K562 (cell line): Measurements from ENCODE around the gene LTBR. TPM values are rescaled to one million over a fixed set of nuclear protein-coding genes. Genes with fewer than 3 reads are reported as not detected.

Source experiments
- ATAC-seq: fragments of 200-7000 bp; cut with Tn5 transposase; 3 replicates; pipeline ENCODE4 v1.9.1; 2020; ENCODE audit warnings: moderate library complexity
- BruUV-seq: library from RNA; stranded (reverse); fragments of 400-500 nt; replicated peaks from 2 replicates; lab custom pipeline; 2021; lab: Mats Ljungman, UMichigan
- CTCF ChIA-PET: fragments of 300-600 bp; formaldehyde crosslinking; extraction: SDS; loops from one replicate; lab custom pipeline; 2021; ENCODE audit warnings: low intra/inter-chr PET ratio; lab: Yijun Ruan, JAX
- POLR2A ChIA-PET: fragments of 300-600, 350-650 bp; sonication (Branson Sonifier 250); formaldehyde crosslinking; extraction: SDS; loops from one replicate; lab custom pipeline; 2021; ENCODE audit warnings: antibody characterized with exemption, inconsistent platforms; lab: Yijun Ruan, JAX
- DNase-seq, 4 experiments: peaks; one replicate each; pipeline versions ENCODE4 v3.0.0 to v3.0.0-alpha.2; 2011 to 2018; ENCODE audit warnings: low spot score in 3 of 4, mixed read lengths in 3 of 4; ENCODE audit errors: extremely low read depth in 1 of 4
- FAIRE-seq: peaks from 2 replicates; lab custom pipeline; 2011; peaks lifted over from hg19 to GRCh38; lab: Jason Lieb, UNC
- H2AFZ ChIP-seq: 2 replicates; pipeline ENCODE4 v1.6.0; 2011; ENCODE audit warnings: low read depth, low read length, control low read depth, inconsistent platforms
- H3K27ac ChIP-seq: fragments of 200-600 bp; 3 replicates; pipeline ENCODE4 v1.8.0; 2011; ENCODE audit warnings: low read depth, mild to moderate bottlenecking, control low read depth, inconsistent platforms, low read length, moderate library complexity, mixed read lengths; ENCODE audit errors: extremely low read depth
- H3K27me3 ChIP-seq, 2 experiments: fragments of 300-600 bp in 1 of 2; 2 replicates in 1 of 2; 3 replicates in 1 of 2; pipeline versions ENCODE4 v1.6.0 to v1.8.0; 2011; ENCODE audit warnings: inconsistent platforms in 2 of 2, low read length in 2 of 2, mild to moderate bottlenecking in 1 of 2, mixed read lengths in 1 of 2, moderate library complexity in 1 of 2; ENCODE audit not compliant: control insufficient read depth in 2 of 2, insufficient read depth in 2 of 2
- H3K36me3 ChIP-seq: fragments of 300-600 bp; 3 replicates; pipeline ENCODE4 v1.8.0; 2011; ENCODE audit warnings: mild to moderate bottlenecking, low read length, inconsistent platforms; ENCODE audit not compliant: control insufficient read depth, insufficient read depth
- H3K4me1 ChIP-seq, 2 experiments: fragments of 200-600 bp in 1 of 2; replicated peaks in 1 of 2; 2 replicates in 1 of 2; 3 replicates in 1 of 2; pipeline versions ENCODE4 v1.5.1 to v1.8.0; 2011; ENCODE audit warnings: inconsistent platforms in 2 of 2, low read length in 2 of 2, mild to moderate bottlenecking in 1 of 2, mixed read lengths in 1 of 2, moderate library complexity in 1 of 2; ENCODE audit not compliant: control insufficient read depth in 2 of 2, insufficient read depth in 2 of 2
- H3K4me2 ChIP-seq: 2 replicates; pipeline ENCODE4 v1.6.1; 2011; ENCODE audit warnings: low read length, control low read depth, inconsistent platforms, mixed read lengths; ENCODE audit not compliant: insufficient read depth
- H3K4me3 ChIP-seq: fragments of 200-600 bp; sonication (generic), shearing (Covaris generic); 2 replicates; pipeline ENCODE4 v1.5.1; 2016; ENCODE audit warnings: control low read depth, inconsistent platforms
- H3K79me2 ChIP-seq: fragments of 200-600 bp; 3 replicates; pipeline ENCODE4 v1.8.0; 2011; ENCODE audit warnings: low read length, inconsistent platforms; ENCODE audit not compliant: control insufficient read depth, insufficient read depth
- H3K9ac ChIP-seq, 2 experiments: 2 replicates each; pipeline versions ENCODE4 v1.6.0 to v1.6.1; 2011; ENCODE audit warnings: low read depth in 2 of 2, low read length in 2 of 2, control low read depth in 1 of 2, inconsistent platforms in 1 of 2, mild to moderate bottlenecking in 1 of 2, mixed read lengths in 1 of 2; ENCODE audit not compliant: insufficient read depth in 1 of 2
- H3K9me1 ChIP-seq: one replicate; pipeline ENCODE4 v1.6.0; 2011; ENCODE audit warnings: inconsistent platforms, mild to moderate bottlenecking, low read length, moderate library complexity; ENCODE audit not compliant: control insufficient read depth, insufficient read depth
- H3K9me3 ChIP-seq: replicated peaks from 2 replicates; pipeline ENCODE4 v1.5.1; 2011; ENCODE audit warnings: low read depth, low read length, inconsistent platforms; ENCODE audit not compliant: control insufficient read depth, insufficient read depth
- H4K20me1 ChIP-seq: replicated peaks from 2 replicates; pipeline ENCODE4 v1.6.1; 2011; ENCODE audit warnings: low read length, inconsistent platforms, mixed read lengths; ENCODE audit not compliant: control insufficient read depth, insufficient read depth
- BCOR ChIP-seq: fragments of 450-650 bp; IDR thresholded peaks from 2 replicates; pipeline ENCODE4 v1.6.1; 2016
- CBX3 ChIP-seq, 2 experiments: IDR thresholded peaks; 1 replicate in 1 of 2; 2 replicates in 1 of 2; pipeline ENCODE4 v1.6.1; 2012; ENCODE audit warnings: inconsistent platforms in 2 of 2, low read length in 2 of 2, borderline replicate concordance in 1 of 2, control low read depth in 1 of 2
- FOSL1 ChIP-seq: fragments of 200-800 bp; sonication (Bioruptor generic); conservative IDR thresholded peaks from 2 replicates; pipeline ENCODE4 v1.6.1; 2016; ENCODE audit warnings: missing genetic modification characterization, missing compliant biosample characterization
- HDAC2 ChIP-seq: fragments of 450-650 bp; IDR thresholded peaks from 2 replicates; pipeline ENCODE4 v1.6.1; 2016; ENCODE audit warnings: mild to moderate bottlenecking
- KDM1A ChIP-seq, 2 experiments: fragments of 450-650 bp; IDR thresholded peaks; 2 replicates each; pipeline ENCODE4 v1.6.1; 2016; ENCODE audit warnings: mild to moderate bottlenecking in 2 of 2
- RBM25 ChIP-seq: fragments of 200-400 bp; formaldehyde crosslinking; IDR thresholded peaks from 2 replicates; pipeline ENCODE4 v1.6.1; 2018; ENCODE audit warnings: low read length, low read depth, moderate library complexity; ENCODE audit not compliant: severe bottlenecking
- RCOR1 ChIP-seq, 2 experiments: IDR thresholded peaks; 2 replicates each; pipeline ENCODE4 v1.6.1; 2012; ENCODE audit warnings: low read depth in 2 of 2, low read length in 2 of 2, borderline replicate concordance in 1 of 2, improper control_type of control experiment in 1 of 2
- SMARCA5 ChIP-seq: fragments of 450-650 bp; IDR thresholded peaks from 2 replicates; pipeline ENCODE4 v1.6.1; 2016
- ZC3H11A ChIP-seq: IDR thresholded peaks from 2 replicates; pipeline ENCODE4 v1.6.1; 2012; ENCODE audit warnings: low read depth, low read length, improper control_type of control experiment
- ZNF140 ChIP-seq: fragments of 250-450 bp; sonication (Bioruptor Pico); IDR thresholded peaks from 2 replicates; pipeline ENCODE4 v1.8.0; 2021; ENCODE audit warnings: moderate library complexity, mild to moderate bottlenecking, inconsistent platforms
- WGBS: fragments of 100-300 bp; shearing (Covaris generic); methylation state at CpG from one replicate; pipeline ENCODE4 v1.1.6; 2016; ENCODE audit warnings: low coverage, mixed read lengths; ENCODE audit not compliant: insufficient coverage; ENCODE audit errors: missing lambda C conversion rate; 5-methylcytosine and 5-hydroxymethylcytosine counted together
- in situ Hi-C: fragments of 300-500 bp; cut with MboI; formaldehyde crosslinking; loops from 4 replicates; pipeline ENCODE4 v1.15.0; 2018; ENCODE audit warnings: inconsistent platforms, mixed read lengths
- intact Hi-C: fragments of 100-400 bp; cut with micrococcal nuclease; formaldehyde crosslinking; loops from 2 replicates; pipeline ENCODE4 v1.14.2; 2022
- polyA plus RNA-seq, 8 experiments: library from polyadenylated mRNA; depleted of rRNA in 4 of 8; stranded (reverse) in 5 of 8; unstranded in 3 of 8; fragments of >200 nt; fragmentation: Nextera tagmentation in 2 of 8; fragmentation: Illumina TruSeq in 1 of 8; extraction: Ambion mirVana in 2 of 8; extraction: Trizol in 1 of 8; gene quantifications; 2 replicates each; pipeline versions ENCODE4 v1.2.1 to v1.2.3, GENCODE V29; 2011 to 2014; ENCODE audit warnings: inconsistent platforms in 1 of 8, missing spikeins in 1 of 8
- total RNA-seq, 7 experiments: library from RNA; depleted of rRNA in 6 of 7; stranded (reverse); fragments of >200 nt in 6 of 7; fragmentation: Illumina TruSeq in 2 of 7; extraction: Trizol in 2 of 7; gene quantifications; 2 replicates each; pipeline versions ENCODE4 v1.2.1 to v1.2.3, GENCODE V29; 2011 to 2021; ENCODE audit warnings: low replicate concordance in 1 of 7

Gene LTBR
- total and polyA plus RNA-seq, 9 of the 15 experiments (the other 6 are each of a cell fraction or from before 2014, with no cell fraction given): 0.96 to 69.0 (median 35.3) TPM

- BruUV-seq: no TSS peak
These were observed 13.9 kb upstream of the LTBR start for GRCh38 chr12:6369916-6370575.

More at GRCh38 chr12:6369916-6370575, 13.9 kb upstream of the LTBR start:
- POLR2A ChIA-PET: interaction anchor here (1.1 kb wide), 1 partner anchor 14 kb away, joined by 4 read pairs; the partner anchor contains the start of gene LTBR
- CTCF ChIA-PET: no interaction called here
- Histone ChIP-seq H3K9me3 (no peaks in the 10 kb centered on the region), H3K27ac (peak overlapping the region; percentile 87; the same call in 2 of the 3 replicates), H3K9me1 (peaks cover 4% of the 10 kb centered on the region), H3K4me1 (peaks cover 35 to 38% of the 10 kb centered on the region in 2 experiments; a peak in 4 of 5 replicates), H3K27me3 (no peaks in the 10 kb centered on the region), H3K4me3 (no peak overlapping the region), H4K20me1 (no peaks in the 10 kb centered on the region), H3K9ac (peak overlapping the region; percentile 68 to 80; a peak in 3 of 4 replicates), H3K79me2 (no peaks in the 10 kb centered on the region), H3K4me2 (peak overlapping the region; percentile 76; the same call in 1 of the 2 replicates), H2AFZ (peak overlapping the region; percentile 94), H3K36me3 (no peaks in the 10 kb centered on the region)
- in situ Hi-C loops (loop anchor here (5.0 kb wide), 1 partner anchor 33 kb away; no protein-coding TSS in a partner anchor), intact Hi-C loops (no loop called here)
- WGBS: 66% methylated on average over 5 of the region's 9 CpGs
- TF ChIP-seq RBM25 (peak; percentile 72), BCOR (peak; percentile 86), HDAC2 (0 out of 2 replicates have a peak, but pooled peaks have one; percentile 38), KDM1A (IDR thresholded peaks at IDR 0.05) (peak; percentile 69 to 73), RCOR1 (IDR thresholded peaks at IDR 0.05; ENCODE audit: borderline replicate concordance in 1 of 2, low read depth in 2 of 2, low read length in 2 of 2) (0 out of 4 replicates have a peak, but pooled peaks of 1 of the 2 experiments have one; percentile 18), CBX3 (IDR thresholded peaks at IDR 0.05; ENCODE audit: borderline replicate concordance in 1 of 2, low read length in 2 of 2) (no peak), ZC3H11A (no peak), FOSL1 (tag) (no peak), SMARCA5 (0 out of 2 replicates have a peak, but pooled peaks have one; percentile 11), ZNF140 (CRISPR knock-in tag) (no peak)
- DNase-seq (no peak), ATAC-seq (no peak), FAIRE-seq (no peak)
